Uterus (tissue), 2 donors: Measurements from ENCODE around the gene LCN10.

ENCODE experiments used
- POLR2A ChIP-seq, 2 donors: fragments of 450-650 bp; IDR thresholded peaks; one replicate each; pipeline ENCODE4 v1.6.1; 2016; ENCODE audit warnings: antibody characterized with exemption in 2 of 2, mild to moderate bottlenecking in 1 of 2, moderate library complexity in 1 of 2
- TF ChIP-seq, protein P1 (sequence below), 4 experiments: fragments of 200-600 bp in 2 of 4; fragments of 450-650 bp in 2 of 4; sonication (generic) in 2 of 4; IDR thresholded peaks; one replicate each; pipeline ENCODE4 v1.5.1; 2016 to 2019; ENCODE audit warnings: antibody characterized with exemption in 4 of 4, mild to moderate bottlenecking in 2 of 4, moderate library complexity in 1 of 4

DNA sequence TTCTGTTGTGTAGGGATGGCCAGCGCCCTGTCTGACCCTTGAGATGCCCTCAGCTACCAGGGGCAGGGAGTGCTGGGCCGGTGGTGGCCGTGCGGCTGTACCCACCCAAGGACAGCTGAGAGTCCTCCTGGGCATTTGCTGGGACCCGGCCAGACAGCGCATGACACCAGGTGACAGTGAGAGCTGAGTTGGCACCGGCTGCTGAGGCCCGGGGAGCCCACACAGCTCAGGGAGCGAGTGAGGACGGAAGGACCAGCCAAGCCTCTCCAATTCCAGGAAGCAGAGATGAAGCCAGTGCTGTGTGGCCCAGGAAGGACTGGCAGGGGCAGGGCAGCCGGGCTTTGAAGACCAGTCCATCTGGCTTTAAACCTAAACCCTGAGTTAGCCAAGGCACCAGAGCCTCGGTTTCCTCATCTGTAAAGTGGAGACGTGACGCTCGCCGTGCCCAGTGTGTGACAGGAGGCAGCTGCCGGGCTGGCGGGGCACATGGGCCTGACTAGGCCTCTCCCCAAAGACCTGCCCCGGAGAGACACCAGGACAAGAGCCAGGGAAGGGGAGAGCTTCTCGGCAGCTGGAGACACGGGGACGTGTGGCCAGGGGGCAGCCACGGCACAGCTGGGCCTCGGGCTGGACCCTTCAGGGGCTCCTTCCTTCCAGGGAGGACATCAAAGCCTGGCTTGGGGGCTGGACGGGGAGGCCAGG is 52.5 kb downstream of the LCN10 start:
- TF ChIP-seq, protein P1, sequence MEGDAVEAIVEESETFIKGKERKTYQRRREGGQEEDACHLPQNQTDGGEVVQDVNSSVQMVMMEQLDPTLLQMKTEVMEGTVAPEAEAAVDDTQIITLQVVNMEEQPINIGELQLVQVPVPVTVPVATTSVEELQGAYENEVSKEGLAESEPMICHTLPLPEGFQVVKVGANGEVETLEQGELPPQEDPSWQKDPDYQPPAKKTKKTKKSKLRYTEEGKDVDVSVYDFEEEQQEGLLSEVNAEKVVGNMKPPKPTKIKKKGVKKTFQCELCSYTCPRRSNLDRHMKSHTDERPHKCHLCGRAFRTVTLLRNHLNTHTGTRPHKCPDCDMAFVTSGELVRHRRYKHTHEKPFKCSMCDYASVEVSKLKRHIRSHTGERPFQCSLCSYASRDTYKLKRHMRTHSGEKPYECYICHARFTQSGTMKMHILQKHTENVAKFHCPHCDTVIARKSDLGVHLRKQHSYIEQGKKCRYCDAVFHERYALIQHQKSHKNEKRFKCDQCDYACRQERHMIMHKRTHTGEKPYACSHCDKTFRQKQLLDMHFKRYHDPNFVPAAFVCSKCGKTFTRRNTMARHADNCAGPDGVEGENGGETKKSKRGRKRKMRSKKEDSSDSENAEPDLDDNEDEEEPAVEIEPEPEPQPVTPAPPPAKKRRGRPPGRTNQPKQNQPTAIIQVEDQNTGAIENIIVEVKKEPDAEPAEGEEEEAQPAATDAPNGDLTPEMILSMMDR (IDR thresholded peaks at IDR 0.05): no peak
- no peak for TF ChIP-seq POLR2A (IDR thresholded peaks at IDR 0.05)
